Posterior vena cava (tissue), 2 donors: ENCODE measurements around the gene GRHPR. TPM values are rescaled to one million over a fixed set of nuclear protein-coding genes. Genes with fewer than 3 reads are reported as not detected.
"Not testable (repeated sequence)": the region's sequence is repeated elsewhere in the genome, so short reads cannot be mapped to it uniquely, and the experiment has no call there.

Experiments
- DNase-seq: peaks from one replicate; pipeline ENCODE4 v3.0.0-alpha.2; 2020; ENCODE audit warnings: low spot score
- intact Hi-C, 2 donors: fragments of 100-400 bp; cut with DNase I; formaldehyde crosslinking; loops; one replicate each; pipeline versions ENCODE4 v1.14.1 to v1.14.2; 2022 to 2023
- total RNA-seq, 2 donors: library from RNA; stranded (reverse); fragmentation: NEBNext Ultra II Directional; extraction: Animal tissue kit (Norgen Biotek cat#: 25700); gene quantifications; one replicate each; pipeline ENCODE4 v1.2.1, GENCODE V29; 2021
- donor health status: DM: yes; HTN: yes; CAD: no.
- donor health status: DM: yes; HTN: yes; CAD: no.

Gene GRHPR
- total RNA-seq, 2 donors from 2014 or later, result 59.0 to 70.6 TPM

- DNase-seq, result peak; percentile 90
- intact Hi-C loops, result loop anchor here in 1 of 2 donors (5.0 kb wide), 1 partner anchor 54 kb away; no protein-coding TSS in a partner anchor
These were observed 43.7 kb downstream of the GRHPR start for GRCh38 chr9:37466037-37466709.

- intact Hi-C loops, result loop anchor here in 1 of 2 donors (5.0 kb wide), 1 partner anchor 55 kb away; no protein-coding TSS in a partner anchor
- DNase-seq, result not testable (repeated sequence)
These were observed 45.0 kb downstream of the GRHPR start for GRCh38 chr9:37467530-37467929.

- intact Hi-C loops, result loop anchor here in 1 of 2 donors (5.0 kb wide), 1 partner anchor 56 kb away; no protein-coding TSS in a partner anchor
- no peak for DNase-seq
These were observed 46.1 kb downstream of the GRHPR start for GRCh38 chr9:37468620-37469019.

- intact Hi-C loops, result no loop called here
- no peak for DNase-seq
These were observed 49.6 kb downstream of the GRHPR start for GRCh38 chr9:37471942-37472684.

- DNase-seq, intact Hi-C loops: not testable (repeated sequence)
These were observed 51.5 kb downstream of the GRHPR start for GRCh38 chr9:37473982-37474381.

GRCh38 chr9:37474438-37474837, 51.9 kb downstream of the GRHPR start:
- intact Hi-C loops, result no loop called here
- DNase-seq, result no peak

- intact Hi-C loops, result no loop called here
- DNase-seq, result no peak
These were observed 54.4 kb downstream of the GRHPR start for GRCh38 chr9:37476930-37477329.

GRCh38 chr9:37477443-37477842, 54.9 kb downstream of the GRHPR start:
- DNase-seq, intact Hi-C loops: not testable (repeated sequence)

GRCh38 chr9:37477987-37478619, 55.6 kb downstream of the GRHPR start:
- DNase-seq, intact Hi-C loops: not testable (repeated sequence)

- intact Hi-C loops, result no loop called here
- DNase-seq, result no peak
These were observed 58.3 kb downstream of the GRHPR start for GRCh38 chr9:37480759-37481158.

- intact Hi-C loops, result no loop called here
- DNase-seq, result peak; percentile 98
These were observed 63.1 kb downstream of the GRHPR start, which contains the start of gene POLR1E for GRCh38 chr9:37485389-37486255. Gene POLR1E, plus strand, starts transcription at chr9:37485948. Its CDS starts 100 bp downstream, at chr9:37486048.

- DNase-seq, result no peak
- intact Hi-C loops, result no loop called here
These were observed 63.7 kb downstream of the GRHPR start for GRCh38 chr9:37486256-37486615.

Other genes with a start within 250 kb of the GRHPR start
- 1 to 10 TPM; 6.9 to 7.4 TPM for gene ZBTB5, start 42.8 kb downstream of the GRHPR start, total RNA-seq
- 10 to 100 TPM; 16.9 to 18.5 TPM for gene POLR1E, start 63.3 kb downstream of the GRHPR start, total RNA-seq
- 1 to 10 TPM; 5.4 to 6.1 TPM for gene FBXO10, start 153.7 kb downstream of the GRHPR start, total RNA-seq
- gene TOMM5, start 169.9 kb downstream of the GRHPR start, total RNA-seq, result 10 to 100 TPM; 55.9 to 62.9 TPM
- under 1 TPM in 1 of 2 donors, not detected in 1; 0.05 TPM for gene FRMPD1, start 228.3 kb downstream of the GRHPR start, total RNA-seq